IMR-90 (cell line): Measurements from ENCODE around the gene ZNF208. TPM values are rescaled to one million over a fixed set of nuclear protein-coding genes. Genes with fewer than 3 reads are reported as not detected.

ENCODE experiments used
- ATAC-seq: fragments of 200-7000 bp; cut with Tn5 transposase; 2 replicates; pipeline ENCODE4 v1.9.1; 2020; ENCODE audit warnings: low read depth, mild to moderate bottlenecking, moderate library complexity
- BruUV-seq: library from RNA; stranded (reverse); fragments of 400-500 nt; replicated peaks from 2 replicates; lab custom pipeline; 2021; lab: Mats Ljungman, UMichigan
- CTCF ChIA-PET: fragments of 300-600 bp; formaldehyde crosslinking; extraction: SDS; loops from one replicate; lab custom pipeline; 2021; ENCODE audit warnings: antibody characterized with exemption; lab: Yijun Ruan, JAX
- POLR2A ChIA-PET: fragments of 300-600 bp; sonication (Branson Sonifier 250); formaldehyde crosslinking; loops from one replicate; lab custom pipeline; 2022; ENCODE audit warnings: antibody characterized with exemption; ENCODE audit not compliant: unreplicated experiment; lab: Charles Lee
- DNase-seq: peaks from one replicate; pipeline ENCODE4 v3.0.0; 2013
- H2AFZ ChIP-seq: replicated peaks from 2 replicates; pipeline ENCODE3; 2013; ENCODE audit warnings: low read length, mild to moderate bottlenecking; ENCODE audit not compliant: poor library complexity
- H2AK5ac ChIP-seq: 2 replicates; pipeline ENCODE4 v1.6.1; 2013; ENCODE audit warnings: low read depth, low read length, inconsistent platforms
- H2AK9ac ChIP-seq: replicated peaks from 2 replicates; pipeline ENCODE3; 2013; ENCODE audit warnings: mild to moderate bottlenecking, low read depth, low read length, moderate library complexity; ENCODE audit not compliant: poor library complexity
- H2BK120ac ChIP-seq: 2 replicates; pipeline ENCODE4 v1.6.1; 2013; ENCODE audit warnings: low read depth, low read length, inconsistent platforms
- H2BK15ac ChIP-seq: 3 replicates; pipeline ENCODE4 v1.6.1; 2013; ENCODE audit warnings: low read depth, low read length, inconsistent platforms
- H2BK20ac ChIP-seq: 2 replicates; pipeline ENCODE4 v1.6.1; 2013; ENCODE audit warnings: low read depth, mild to moderate bottlenecking, inconsistent platforms, low read length, moderate library complexity
- H2BK5ac ChIP-seq: 2 replicates; pipeline ENCODE4 v1.6.1; 2013; ENCODE audit warnings: mild to moderate bottlenecking, low read depth, low read length, inconsistent platforms; ENCODE audit not compliant: poor library complexity, severe bottlenecking
- H3K14ac ChIP-seq: replicated peaks from 2 replicates; pipeline ENCODE4 v1.6.1; 2013; ENCODE audit warnings: low read depth, low read length, inconsistent platforms
- H3K18ac ChIP-seq: 2 replicates; pipeline ENCODE4 v1.6.1; 2013; ENCODE audit warnings: low read depth, low read length, control low read depth
- H3K23ac ChIP-seq: 2 replicates; pipeline ENCODE4 v1.6.1; 2013; ENCODE audit warnings: low read depth, low read length, inconsistent platforms
- H3K27ac ChIP-seq: 2 replicates; pipeline ENCODE4 v1.5.1; 2013; ENCODE audit warnings: mild to moderate bottlenecking, control low read depth, low read length; ENCODE audit not compliant: insufficient read depth
- H3K27me3 ChIP-seq: 2 replicates; pipeline ENCODE4 v1.6.1; 2013; ENCODE audit warnings: low read length; ENCODE audit not compliant: control insufficient read depth, insufficient read depth
- H3K36me3 ChIP-seq: 2 replicates; pipeline ENCODE4 v1.6.1; 2013; ENCODE audit warnings: low read length, mixed read lengths; ENCODE audit not compliant: control insufficient read depth, insufficient read depth
- H3K4ac ChIP-seq: 2 replicates; pipeline ENCODE4 v1.6.1; 2013; ENCODE audit warnings: low read depth, low read length, inconsistent platforms
- H3K4me1 ChIP-seq: 2 replicates; pipeline ENCODE4 v1.6.1; 2013; ENCODE audit warnings: low read length, mixed read lengths; ENCODE audit not compliant: control insufficient read depth, insufficient read depth
- H3K4me2 ChIP-seq: 2 replicates; pipeline ENCODE4 v1.6.1; 2013; ENCODE audit warnings: low read depth, mild to moderate bottlenecking, control low read depth, low read length, moderate library complexity
- H3K4me3 ChIP-seq: 2 replicates; pipeline ENCODE4 v1.5.1; 2013; ENCODE audit warnings: low read depth, mild to moderate bottlenecking, control low read depth, low read length, moderate library complexity; ENCODE audit not compliant: insufficient read depth
- H3K56ac ChIP-seq: 2 replicates; pipeline ENCODE4 v1.6.1; 2013; ENCODE audit warnings: low read length, inconsistent platforms; ENCODE audit not compliant: insufficient read depth; ENCODE audit errors: extremely low read depth
- H3K79me1 ChIP-seq, 2 experiments: 2 replicates each; pipeline ENCODE4 v1.6.1; 2013; ENCODE audit warnings: low read length in 2 of 2, inconsistent platforms in 1 of 2, low read depth in 1 of 2
- H3K9ac ChIP-seq: 2 replicates; pipeline ENCODE4 v1.6.1; 2013; ENCODE audit warnings: low read depth, low read length, control low read depth
- H3K9me1 ChIP-seq: 2 replicates; pipeline ENCODE4 v1.6.1; 2013; ENCODE audit warnings: low read length, inconsistent platforms; ENCODE audit not compliant: insufficient read depth
- H3K9me3 ChIP-seq: 2 replicates; pipeline ENCODE4 v1.6.1; 2013; ENCODE audit warnings: low read length; ENCODE audit not compliant: control insufficient read depth, insufficient read depth
- H4K20me1 ChIP-seq: 2 replicates; pipeline ENCODE4 v1.6.1; 2013; ENCODE audit warnings: low read length, inconsistent platforms; ENCODE audit not compliant: insufficient read depth
- H4K5ac ChIP-seq: 2 replicates; pipeline ENCODE4 v1.6.1; 2013; ENCODE audit warnings: mild to moderate bottlenecking, low read depth, low read length, control low read depth
- H4K8ac ChIP-seq, 2 experiments: 2 replicates each; pipeline ENCODE4 v1.6.1; 2013; ENCODE audit warnings: low read depth in 2 of 2, low read length in 2 of 2, control low read depth in 1 of 2, inconsistent platforms in 1 of 2
- H4K91ac ChIP-seq: 2 replicates; pipeline ENCODE4 v1.6.1; 2013; ENCODE audit warnings: low read depth, low read length, inconsistent platforms; ENCODE audit not compliant: insufficient read depth
- BHLHE40 ChIP-seq: fragments of 150-350 bp; IDR thresholded peaks from 2 replicates; pipeline ENCODE4 v1.6.1; 2016; ENCODE audit warnings: mild to moderate bottlenecking, low read depth, low read length
- CEBPB ChIP-seq: IDR thresholded peaks from 2 replicates; pipeline ENCODE4 v1.6.1; 2012; ENCODE audit warnings: low read depth, low read length, improper control_type of control experiment
- CHD1 ChIP-seq: IDR thresholded peaks from 2 replicates; pipeline ENCODE4 v1.6.1; 2012; ENCODE audit warnings: low read depth, low read length, improper control_type of control experiment
- FOS ChIP-seq: fragments of 150-350 bp; IDR thresholded peaks from 2 replicates; pipeline ENCODE4 v1.6.1; 2016; ENCODE audit warnings: low read depth, low read length
- MAFK ChIP-seq: IDR thresholded peaks from 2 replicates; pipeline ENCODE4 v1.6.1; 2012; ENCODE audit warnings: low read depth, low read length, improper control_type of control experiment
- MAZ ChIP-seq: IDR thresholded peaks from 2 replicates; pipeline ENCODE4 v1.6.1; 2012; ENCODE audit warnings: low read depth, mild to moderate bottlenecking, low read length, improper control_type of control experiment, moderate library complexity, borderline replicate concordance
- MXI1 ChIP-seq: IDR thresholded peaks from 2 replicates; pipeline ENCODE4 v1.6.1; 2012; ENCODE audit warnings: low read depth, mild to moderate bottlenecking, low read length, moderate library complexity, borderline replicate concordance
- NFE2L2 ChIP-seq: fragments of 150-350 bp; IDR thresholded peaks from 2 replicates; pipeline ENCODE4 v1.6.1; 2016; ENCODE audit warnings: low read depth, mild to moderate bottlenecking, low read length
- POLR2A ChIP-seq: IDR thresholded peaks from 2 replicates; pipeline ENCODE4 v1.6.1; 2012; ENCODE audit warnings: mild to moderate bottlenecking, low read depth, low read length
- RAD21 ChIP-seq: IDR thresholded peaks from 2 replicates; pipeline ENCODE4 v1.6.1; 2012; ENCODE audit warnings: low read length, improper control_type of control experiment
- RCOR1 ChIP-seq: IDR thresholded peaks from 2 replicates; pipeline ENCODE4 v1.6.1; 2012; ENCODE audit warnings: mild to moderate bottlenecking, low read length, improper control_type of control experiment; ENCODE audit not compliant: insufficient replicate concordance
- RFX5 ChIP-seq: IDR thresholded peaks from 2 replicates; pipeline ENCODE4 v1.8.0; 2012; ENCODE audit warnings: low read depth, mild to moderate bottlenecking, low read length, moderate library complexity
- SMC3 ChIP-seq: fragments of 150-350 bp; IDR thresholded peaks from 2 replicates; pipeline ENCODE4 v1.6.1; 2016; ENCODE audit warnings: low read depth, mild to moderate bottlenecking, antibody characterized with exemption, low read length, moderate library complexity
- whole genome bisulfite sequencing, 2 experiments: methylation state at CpG; one replicate each; pipeline versions ENCODE4 v1.1.5 to v1.1.7; 2013; ENCODE audit warnings: missing lambda C conversion rate in 2 of 2; ENCODE audit not compliant: insufficient read length in 1 of 2; ENCODE audit errors: extremely low coverage in 2 of 2; 5-methylcytosine and 5-hydroxymethylcytosine counted together
- dilution Hi-C: fragments of 300-500 bp; cut with HindIII; formaldehyde crosslinking; loops from one replicate; pipeline ENCODE4 v1.14.3; 2018; ENCODE audit warnings: low sequenced_read_pairs; ENCODE audit not compliant: unreplicated experiment
- in situ Hi-C: fragments of 300-500 bp; cut with MboI; formaldehyde crosslinking; loops from 3 replicates; pipeline ENCODE4 v1.14.3; 2019; ENCODE audit warnings: low sequenced_read_pairs, inconsistent platforms, mixed read lengths
- intact Hi-C: fragments of 100-400 bp; cut with micrococcal nuclease; formaldehyde crosslinking; loops from 2 replicates; pipeline ENCODE4 v1.10.0; 2022
- polyA plus RNA-seq, 3 experiments: library from polyadenylated mRNA; depleted of rRNA; stranded (reverse); fragments of >200 nt; gene quantifications; 2 replicates each; pipeline ENCODE4 v1.2.3, GENCODE V29; 2012; ENCODE audit warnings: low replicate concordance in 1 of 3
- total RNA-seq: library from RNA; depleted of rRNA; stranded (reverse); fragments of >200 nt; gene quantifications from 2 replicates; pipeline ENCODE4 v1.2.3, GENCODE V29; 2012
- TF ChIP-seq, protein P1 (sequence below): fragments of 150-350 bp; IDR thresholded peaks from 2 replicates; pipeline ENCODE4 v1.6.1; 2016; ENCODE audit warnings: low read depth, mild to moderate bottlenecking, low read length, moderate library complexity, borderline replicate concordance
- TF ChIP-seq, protein P2 (sequence below): fragments of 150-350 bp; IDR thresholded peaks from 2 replicates; pipeline ENCODE4 v1.6.1; 2017; ENCODE audit warnings: mild to moderate bottlenecking, antibody characterized with exemption, low read length, low read depth
- TF ChIP-seq, protein P3 (sequence below): conservative IDR thresholded peaks from 2 replicates; pipeline ENCODE4 v1.5.1; 2012; ENCODE audit warnings: mild to moderate bottlenecking, low read depth, low read length, improper control_type of control experiment

ZNF208 gene
- total and polyA plus RNA-seq, 2 of the 4 experiments (the other 2 are of a cell fraction) = not detected

DNA sequence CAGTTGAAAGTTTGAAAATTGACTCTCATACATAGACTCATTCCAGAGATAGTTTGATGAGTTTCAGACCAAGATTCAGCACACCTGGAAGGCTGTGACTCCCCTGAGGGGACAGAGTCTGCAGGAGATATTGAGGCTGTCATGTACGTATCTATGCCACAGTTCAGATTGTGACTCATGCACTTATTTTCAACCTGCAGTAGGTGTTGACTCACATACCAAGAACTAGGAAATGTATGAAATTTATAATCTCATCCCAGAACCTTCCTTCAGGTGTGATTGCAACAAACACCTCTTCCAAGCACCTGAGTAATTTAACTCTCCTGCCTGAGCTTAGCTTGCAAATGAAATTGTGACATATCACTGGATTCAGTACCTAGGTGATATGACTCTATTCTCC lies 110.3 kb downstream of the ZNF208 start:
- H3K4me2 ChIP-seq = no peak overlapping the region
- CTCF ChIA-PET = no interaction called here
- H3K18ac ChIP-seq = no peak overlapping the region
- dilution Hi-C loops (no loop called here), intact Hi-C loops (no loop called here), in situ Hi-C loops (no loop called here)
- no peak overlapping the region for H2AFZ ChIP-seq
- TF ChIP-seq MAFK (no peak), POLR2A (no peak), NFE2L2 (no peak), BHLHE40 (no peak), RFX5 (no peak), MAZ (no peak), RCOR1 (no peak), FOS (no peak), CHD1 (no peak), RAD21 (no peak), SMC3 (no peak), CEBPB (no peak), MXI1 (no peak)
- TF ChIP-seq, protein P1, sequence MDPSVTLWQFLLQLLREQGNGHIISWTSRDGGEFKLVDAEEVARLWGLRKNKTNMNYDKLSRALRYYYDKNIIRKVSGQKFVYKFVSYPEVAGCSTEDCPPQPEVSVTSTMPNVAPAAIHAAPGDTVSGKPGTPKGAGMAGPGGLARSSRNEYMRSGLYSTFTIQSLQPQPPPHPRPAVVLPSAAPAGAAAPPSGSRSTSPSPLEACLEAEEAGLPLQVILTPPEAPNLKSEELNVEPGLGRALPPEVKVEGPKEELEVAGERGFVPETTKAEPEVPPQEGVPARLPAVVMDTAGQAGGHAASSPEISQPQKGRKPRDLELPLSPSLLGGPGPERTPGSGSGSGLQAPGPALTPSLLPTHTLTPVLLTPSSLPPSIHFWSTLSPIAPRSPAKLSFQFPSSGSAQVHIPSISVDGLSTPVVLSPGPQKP = no peak
- TF ChIP-seq, protein P2, sequence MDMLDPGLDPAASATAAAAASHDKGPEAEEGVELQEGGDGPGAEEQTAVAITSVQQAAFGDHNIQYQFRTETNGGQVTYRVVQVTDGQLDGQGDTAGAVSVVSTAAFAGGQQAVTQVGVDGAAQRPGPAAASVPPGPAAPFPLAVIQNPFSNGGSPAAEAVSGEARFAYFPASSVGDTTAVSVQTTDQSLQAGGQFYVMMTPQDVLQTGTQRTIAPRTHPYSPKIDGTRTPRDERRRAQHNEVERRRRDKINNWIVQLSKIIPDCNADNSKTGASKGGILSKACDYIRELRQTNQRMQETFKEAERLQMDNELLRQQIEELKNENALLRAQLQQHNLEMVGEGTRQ = no peak
- TF ChIP-seq, protein P3, sequence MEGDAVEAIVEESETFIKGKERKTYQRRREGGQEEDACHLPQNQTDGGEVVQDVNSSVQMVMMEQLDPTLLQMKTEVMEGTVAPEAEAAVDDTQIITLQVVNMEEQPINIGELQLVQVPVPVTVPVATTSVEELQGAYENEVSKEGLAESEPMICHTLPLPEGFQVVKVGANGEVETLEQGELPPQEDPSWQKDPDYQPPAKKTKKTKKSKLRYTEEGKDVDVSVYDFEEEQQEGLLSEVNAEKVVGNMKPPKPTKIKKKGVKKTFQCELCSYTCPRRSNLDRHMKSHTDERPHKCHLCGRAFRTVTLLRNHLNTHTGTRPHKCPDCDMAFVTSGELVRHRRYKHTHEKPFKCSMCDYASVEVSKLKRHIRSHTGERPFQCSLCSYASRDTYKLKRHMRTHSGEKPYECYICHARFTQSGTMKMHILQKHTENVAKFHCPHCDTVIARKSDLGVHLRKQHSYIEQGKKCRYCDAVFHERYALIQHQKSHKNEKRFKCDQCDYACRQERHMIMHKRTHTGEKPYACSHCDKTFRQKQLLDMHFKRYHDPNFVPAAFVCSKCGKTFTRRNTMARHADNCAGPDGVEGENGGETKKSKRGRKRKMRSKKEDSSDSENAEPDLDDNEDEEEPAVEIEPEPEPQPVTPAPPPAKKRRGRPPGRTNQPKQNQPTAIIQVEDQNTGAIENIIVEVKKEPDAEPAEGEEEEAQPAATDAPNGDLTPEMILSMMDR = no peak
- H2AK5ac ChIP-seq = no peak overlapping the region
- no peak overlapping the region for H3K14ac ChIP-seq
- WGBS, 2 experiments = no CpG with 5 or more reads among the region's 1 CpG
- no peak overlapping the region for H2BK5ac ChIP-seq
- H2BK120ac ChIP-seq = no peak overlapping the region
- H3K23ac ChIP-seq = no peak overlapping the region
- no peaks in the 10 kb centered on the region for H3K79me1 ChIP-seq
- H2BK20ac ChIP-seq = no peak overlapping the region
- H3K56ac ChIP-seq = no peak overlapping the region
- no peak overlapping the region for H3K27ac ChIP-seq
- peaks cover 10% of the 10 kb centered on the region for H3K9me3 ChIP-seq
- H4K5ac ChIP-seq = no peak overlapping the region
- BruUV-seq = no TSS peak
- ATAC-seq (no peak), DNase-seq (no peak)
- no peak overlapping the region for H3K4ac ChIP-seq
- H3K4me1 ChIP-seq = no peaks in the 10 kb centered on the region
- H3K36me3 ChIP-seq = no peaks in the 10 kb centered on the region
- H3K27me3 ChIP-seq = no peaks in the 10 kb centered on the region
- H4K91ac ChIP-seq = no peak overlapping the region
- H4K20me1 ChIP-seq = no peaks in the 10 kb centered on the region
- H4K8ac ChIP-seq = no peak overlapping the region
- no peak overlapping the region for H3K4me3 ChIP-seq
- no peak overlapping the region for H3K9ac ChIP-seq
- no peaks in the 10 kb centered on the region for H3K9me1 ChIP-seq
- H2BK15ac ChIP-seq = no peak overlapping the region
- H2AK9ac ChIP-seq = no peak overlapping the region
- POLR2A ChIA-PET = no interaction called here
